Epithelial cell of prostate (primary cell): Measurements from ENCODE around the gene RASA2.
"Not testable (repeated sequence)": the region's sequence is repeated elsewhere in the genome, so short reads cannot be mapped to it uniquely, and the experiment has no call there.

ENCODE experiments used
- DNase-seq: peaks from one replicate; pipeline ENCODE4 v3.0.0-alpha.2; 2011; ENCODE audit warnings: low read depth, low spot score
- H3K27ac ChIP-seq: fragments of 450-650 bp; 2 replicates; pipeline ENCODE4 v1.5.1; 2017; ENCODE audit warnings: mild to moderate bottlenecking

RASA2 gene

DNA sequence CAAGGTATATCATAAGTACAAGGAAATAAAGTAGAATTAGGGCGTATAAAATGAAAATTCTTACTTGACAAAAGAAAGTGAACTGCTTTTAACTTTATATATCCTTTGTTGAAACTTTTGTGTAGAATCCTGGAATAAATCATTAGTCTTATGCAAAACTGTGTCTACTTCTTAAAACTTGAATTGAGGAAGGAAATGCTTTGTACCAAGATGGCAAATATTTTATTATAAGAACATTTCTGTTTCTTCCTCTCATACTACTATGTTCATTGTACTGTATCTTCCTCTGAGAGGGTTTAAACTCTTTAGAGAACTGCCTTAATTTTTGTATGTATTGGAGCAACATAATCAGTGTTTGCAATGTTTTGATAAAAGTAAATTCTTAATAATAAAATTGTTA lies 42.0 kb downstream of the RASA2 start:
- H3K27ac ChIP-seq = peak overlapping the region; percentile 78
- no peak for DNase-seq

DNA sequence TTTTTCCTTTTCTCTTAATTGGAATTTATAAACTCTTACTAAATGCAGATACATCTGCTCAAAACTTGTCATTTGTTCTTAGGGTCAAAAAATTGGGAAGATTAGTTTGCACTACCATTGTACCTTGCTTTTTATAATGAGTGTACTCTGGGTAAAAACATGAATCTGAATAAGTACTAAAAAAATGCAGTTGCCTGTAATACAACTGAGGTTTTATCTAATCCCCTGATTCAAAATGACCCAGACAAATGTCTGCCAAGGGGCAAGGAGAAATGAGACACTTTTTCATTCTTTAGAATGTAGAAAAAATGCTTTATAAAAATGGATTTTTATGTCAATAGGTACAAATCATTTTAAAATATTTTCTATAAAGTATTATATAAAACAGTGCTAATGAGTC lies 42.4 kb downstream of the RASA2 start:
- peak overlapping the region; percentile 78 for H3K27ac ChIP-seq
- DNase-seq = no peak

DNA sequence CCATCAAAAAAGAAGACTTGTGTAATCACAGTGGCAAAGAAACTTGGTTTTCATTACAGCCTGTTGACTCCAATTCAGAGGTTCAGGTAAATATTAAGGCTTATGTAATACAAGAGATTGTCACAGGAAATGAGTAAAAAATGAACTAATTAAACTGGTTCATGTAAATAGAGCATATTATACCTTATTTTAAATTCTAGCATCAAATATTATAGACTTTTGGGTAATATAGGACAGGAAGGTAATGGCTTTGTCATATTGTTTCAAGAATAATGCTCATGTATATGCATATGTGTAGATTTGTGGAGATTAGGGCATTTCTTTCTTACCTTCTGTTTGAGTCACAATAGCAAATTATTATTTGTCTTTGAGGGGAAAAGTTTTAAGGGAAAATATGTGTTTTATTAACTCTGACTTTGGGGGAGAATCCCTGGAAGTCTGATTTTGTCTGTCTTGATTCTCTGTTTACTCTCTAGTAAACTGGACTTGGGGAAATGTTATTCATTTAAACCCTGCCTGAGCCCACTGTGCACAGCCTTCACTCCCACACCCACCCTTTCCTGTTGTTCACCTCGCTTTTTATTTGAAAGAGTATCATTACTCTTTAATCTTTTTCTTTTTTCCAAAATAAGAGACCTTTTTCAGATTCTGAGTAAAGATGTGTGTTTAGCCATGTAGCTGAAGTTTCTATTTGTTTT lies 43.0 kb downstream of the RASA2 start:
- DNase-seq = no peak
- peak overlapping the region; percentile 78 for H3K27ac ChIP-seq

DNA sequence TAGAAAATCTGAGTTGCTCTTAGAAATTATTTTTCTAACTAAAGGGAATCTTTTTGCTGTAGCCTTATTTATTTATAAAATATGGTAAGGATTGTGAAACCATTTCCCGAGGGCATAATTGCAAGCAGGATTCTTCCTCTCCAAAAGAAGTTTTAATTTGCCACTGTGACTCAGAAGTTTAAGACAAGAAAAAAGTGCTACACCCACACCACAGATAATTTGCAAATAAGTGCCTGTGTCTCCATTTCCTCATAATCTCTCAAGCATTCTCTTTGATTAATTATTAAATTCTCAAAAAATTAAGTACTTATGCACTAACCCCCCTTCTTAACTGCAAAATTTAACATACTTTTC lies 43.6 kb downstream of the RASA2 start:
- H3K27ac ChIP-seq = peak overlapping the region; percentile 78
- DNase-seq = peak; percentile 33

DNA sequence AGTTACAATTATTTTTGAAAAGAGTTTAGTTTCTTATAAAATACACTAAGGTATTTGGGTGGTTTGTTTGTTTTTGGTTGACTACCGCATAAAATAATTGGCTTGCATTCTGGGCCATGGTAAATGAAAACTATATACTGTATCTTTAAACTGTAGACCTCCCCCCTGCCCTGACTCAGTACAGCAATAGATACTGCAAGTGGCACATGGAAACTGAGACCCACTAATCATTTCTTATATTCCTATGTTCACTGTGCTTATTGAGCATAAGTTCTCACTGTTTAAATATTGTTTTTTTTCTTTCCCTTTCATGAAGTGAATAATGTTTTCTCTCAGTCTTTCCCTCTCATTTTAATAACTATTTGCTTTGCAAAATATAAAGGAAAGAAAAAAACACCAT lies 45.8 kb downstream of the RASA2 start:
- peak overlapping the region; percentile 26 for H3K27ac ChIP-seq
- no peak for DNase-seq

DNA sequence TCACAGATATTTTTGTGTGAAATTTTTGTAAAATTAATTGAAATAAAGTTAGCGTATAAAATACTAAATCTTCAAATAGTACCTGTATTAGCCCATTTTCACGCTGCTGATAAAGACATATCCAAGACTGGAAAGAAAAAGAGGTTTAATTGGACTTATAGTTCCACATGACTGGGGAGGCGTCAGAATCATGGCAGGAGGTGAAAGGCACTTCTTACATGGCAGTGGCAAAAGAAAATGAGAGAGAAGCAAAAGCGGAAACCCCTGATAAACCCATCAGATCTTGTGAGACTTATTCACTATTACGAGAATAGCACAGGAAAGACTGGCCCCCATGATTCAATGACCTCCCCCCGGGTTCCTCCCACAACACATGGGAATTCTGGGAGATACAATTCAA lies 49.2 kb downstream of the RASA2 start:
- not testable (repeated sequence) for H3K27ac ChIP-seq, DNase-seq

DNA sequence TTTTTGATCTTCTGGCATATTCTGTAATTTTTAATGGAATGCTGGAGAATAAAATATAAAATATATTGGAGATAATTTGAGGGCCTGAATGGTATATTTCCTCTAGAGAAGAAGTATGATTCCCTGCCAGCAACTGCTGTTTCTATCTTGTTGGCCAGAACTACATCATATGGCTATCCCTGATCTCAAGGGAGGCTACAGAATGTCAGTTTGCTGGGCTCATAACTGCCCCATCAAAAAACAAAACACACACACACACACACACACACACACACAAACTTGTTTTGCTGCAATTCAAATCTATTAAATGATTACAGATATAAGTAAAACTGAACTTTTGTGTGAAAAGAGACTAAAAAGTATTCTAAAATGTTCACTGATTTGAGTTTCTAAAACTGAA lies 51.0 kb downstream of the RASA2 start:
- DNase-seq = no peak
- no peak overlapping the region for H3K27ac ChIP-seq

DNA sequence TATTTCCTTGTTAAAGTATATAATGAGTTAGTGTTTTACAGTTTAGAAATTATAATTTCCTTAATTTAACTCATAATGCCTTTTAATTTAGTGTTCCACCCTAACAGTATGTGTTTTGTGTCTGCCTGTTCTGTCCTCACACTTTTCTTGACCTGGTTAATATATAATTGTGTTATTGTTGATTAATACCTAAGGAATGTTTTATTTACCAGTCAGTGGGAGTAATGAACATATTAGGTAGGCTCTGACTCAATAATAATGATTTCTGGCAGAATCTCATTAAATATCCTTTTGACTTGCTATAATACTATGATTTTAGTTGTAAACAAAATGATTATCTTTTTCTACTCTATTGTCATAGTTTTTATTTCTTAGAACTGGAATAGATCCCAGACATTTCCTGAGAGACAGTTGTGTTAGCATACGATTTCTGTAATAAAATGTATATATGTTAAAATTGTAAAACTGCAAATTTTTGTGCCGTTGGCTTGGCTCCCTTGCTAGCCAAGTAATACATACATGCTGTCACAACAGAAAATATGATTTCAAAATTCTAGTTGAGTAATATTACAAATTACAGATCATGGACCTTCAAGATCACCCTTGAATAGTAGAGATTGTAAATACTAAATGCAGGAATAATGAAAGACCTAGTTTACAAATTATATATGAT lies 51.9 kb downstream of the RASA2 start:
- H3K27ac ChIP-seq = no peak overlapping the region
- DNase-seq = no peak

DNA sequence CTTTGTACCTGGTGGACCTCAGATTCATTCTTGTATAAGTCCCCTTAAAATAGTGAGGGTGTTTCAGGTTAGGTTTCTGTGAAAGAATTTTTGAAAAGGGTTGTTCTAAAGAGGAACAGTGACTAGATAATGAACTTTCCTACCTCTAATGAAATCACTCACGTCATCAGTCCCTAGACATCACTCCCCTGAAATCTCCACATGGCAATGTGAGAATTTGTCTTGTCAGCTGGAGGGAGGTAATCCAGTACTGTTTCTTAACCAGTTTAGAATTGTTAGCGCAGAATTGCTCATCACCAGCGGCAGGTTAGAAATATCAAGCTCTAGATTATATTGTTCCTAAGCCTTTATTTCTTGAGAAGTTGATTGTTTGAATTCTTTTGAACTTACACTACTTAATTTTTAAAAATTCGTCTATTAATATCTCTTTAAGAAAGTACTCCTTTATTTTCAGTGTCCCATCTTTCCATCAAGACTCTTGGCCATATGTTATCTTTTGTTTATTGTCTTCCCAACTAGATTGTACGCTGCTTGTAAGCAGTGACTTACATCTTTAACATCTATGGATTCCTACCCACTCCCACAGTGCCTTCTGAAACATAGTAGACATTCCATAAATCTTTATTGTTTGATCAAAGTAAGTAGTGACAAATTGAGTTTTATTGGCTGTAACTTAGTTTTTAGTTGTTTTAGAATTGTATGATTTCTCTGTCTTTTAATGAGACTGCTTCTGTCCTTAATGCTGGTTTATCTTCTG lies 52.8 kb downstream of the RASA2 start:
- no peak overlapping the region for H3K27ac ChIP-seq
- no peak for DNase-seq

DNA sequence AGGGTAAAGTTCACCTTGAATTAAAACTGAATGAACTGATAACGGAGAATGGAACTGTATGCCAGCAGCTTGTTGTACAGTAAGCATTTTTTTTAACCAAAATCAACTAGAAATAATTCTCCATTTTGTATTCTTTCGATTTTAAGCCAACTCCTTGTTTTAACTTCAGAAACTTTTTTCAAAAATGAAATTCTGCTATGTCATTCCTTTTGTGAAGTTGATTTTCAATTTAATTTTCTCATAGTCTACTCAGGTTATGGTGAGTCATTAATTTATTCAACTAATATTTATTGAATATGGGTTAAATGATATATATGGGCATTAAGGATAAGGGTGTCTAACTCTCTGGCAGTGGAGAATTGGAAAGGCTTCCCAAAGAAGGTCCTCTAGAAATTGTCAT lies 53.7 kb downstream of the RASA2 start:
- no peak overlapping the region for H3K27ac ChIP-seq
- no peak for DNase-seq

DNA sequence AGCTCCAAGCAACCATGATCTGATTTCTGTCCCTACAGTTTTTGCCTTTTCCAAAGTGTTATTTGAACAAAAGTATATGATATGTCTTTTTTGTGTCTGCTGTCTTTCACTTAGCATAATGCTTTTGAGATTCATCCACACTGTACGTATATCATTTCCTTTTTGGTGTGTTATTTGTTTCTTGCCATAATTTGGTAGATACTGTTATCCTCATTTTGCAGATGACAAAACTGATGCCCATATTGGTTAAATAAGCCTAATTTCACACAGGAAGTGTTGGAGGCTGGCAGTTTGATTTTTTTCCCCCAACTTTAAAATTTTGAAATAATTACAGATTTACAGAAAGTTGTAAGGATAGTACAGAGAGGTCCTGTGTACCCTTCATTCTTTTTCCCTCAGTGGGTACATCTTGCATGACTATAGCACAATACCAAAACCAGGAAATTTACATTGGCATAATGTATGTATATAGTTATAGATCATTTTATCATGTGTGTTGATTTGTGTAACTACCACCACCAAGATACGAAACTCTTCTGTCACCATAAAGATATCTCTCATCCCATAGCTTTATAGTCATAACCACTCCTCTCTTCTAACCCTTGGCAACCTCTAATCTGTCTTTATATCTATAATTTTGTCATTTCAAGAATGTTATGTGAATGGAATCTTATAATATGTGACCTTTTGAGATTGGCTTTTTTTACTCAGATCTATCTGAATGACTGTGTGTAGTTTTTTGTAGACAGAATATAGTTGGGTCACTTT lies 55.6 kb downstream of the RASA2 start:
- DNase-seq = no peak
- no peak overlapping the region for H3K27ac ChIP-seq

DNA sequence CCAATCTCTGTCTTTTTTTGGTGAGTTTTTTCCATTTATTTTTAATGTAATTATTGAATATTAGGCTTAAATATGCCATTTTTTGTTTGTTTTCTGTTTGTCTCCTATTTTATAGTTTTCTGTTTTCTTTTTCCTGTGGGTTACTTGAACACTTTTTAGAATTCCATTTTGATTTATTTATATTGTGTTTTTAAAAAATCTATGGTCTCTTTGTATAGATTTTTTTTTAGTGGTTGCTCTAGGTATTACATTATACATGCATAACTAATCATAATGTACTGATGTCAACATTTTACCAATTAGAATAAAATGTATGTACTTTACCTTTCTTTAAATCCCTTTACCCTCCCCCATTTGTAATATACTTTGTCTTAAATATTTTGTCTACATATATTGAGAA lies 56.2 kb downstream of the RASA2 start:
- H3K27ac ChIP-seq = no peak overlapping the region
- no peak for DNase-seq

DNA sequence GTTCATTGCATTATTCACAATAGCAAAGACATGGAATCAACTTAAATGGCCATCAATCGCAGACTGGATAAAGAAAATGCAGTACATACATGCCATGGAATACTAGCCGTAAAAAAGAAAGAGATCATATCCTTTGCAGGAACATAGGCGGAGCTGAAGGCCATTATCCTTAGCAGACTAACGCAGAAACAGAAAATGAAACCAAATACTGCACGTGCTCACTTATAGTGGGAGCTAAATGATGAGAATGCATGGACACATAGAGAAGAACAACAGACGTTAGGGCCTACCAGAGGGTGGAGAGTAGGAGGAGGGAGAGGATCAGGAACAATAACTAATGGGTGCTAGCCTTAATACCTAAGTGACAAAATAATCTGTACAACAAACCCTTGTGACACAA lies 57.9 kb downstream of the RASA2 start:
- H3K27ac ChIP-seq = no peak overlapping the region
- DNase-seq = no peak

DNA sequence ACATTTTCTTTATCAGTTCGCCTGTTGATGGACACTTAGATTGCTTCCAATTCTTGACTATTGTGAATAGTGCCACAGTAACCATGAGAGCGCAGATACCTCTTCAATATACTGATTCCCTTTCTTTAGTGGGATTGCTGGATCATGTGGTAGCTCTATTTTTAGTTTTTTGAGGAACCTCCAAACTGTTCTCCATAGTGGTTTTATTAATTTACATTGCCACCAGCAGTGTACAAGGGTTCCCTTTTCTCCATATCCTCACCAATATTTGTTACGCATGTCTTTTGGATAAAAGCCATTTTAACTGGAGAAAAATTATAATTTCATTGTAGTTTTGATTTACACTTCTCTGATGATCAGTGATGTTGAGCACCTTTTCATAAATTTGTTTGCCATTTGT lies 59.3 kb downstream of the RASA2 start:
- H3K27ac ChIP-seq = no peak overlapping the region
- no peak for DNase-seq

DNA sequence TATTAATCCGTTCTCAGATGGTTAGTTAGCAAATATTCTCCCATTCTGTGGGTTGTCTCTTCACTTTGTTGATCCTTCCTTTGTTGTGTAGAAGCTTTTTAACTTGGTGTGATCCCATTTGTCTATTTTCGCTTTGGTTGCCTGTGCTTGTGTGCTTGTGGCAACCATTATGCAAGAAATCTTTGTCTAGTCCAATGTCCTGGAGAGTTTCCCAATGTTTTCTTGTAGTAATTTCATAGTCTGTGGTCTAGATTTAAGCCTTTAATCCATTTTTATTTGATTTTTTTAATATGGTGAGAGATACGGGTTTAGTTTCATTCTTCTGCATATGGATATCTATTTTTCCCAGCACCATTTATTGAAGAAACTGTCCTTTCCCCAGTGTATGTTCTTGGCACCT lies 59.8 kb downstream of the RASA2 start:
- DNase-seq = no peak
- no peak overlapping the region for H3K27ac ChIP-seq

DNA sequence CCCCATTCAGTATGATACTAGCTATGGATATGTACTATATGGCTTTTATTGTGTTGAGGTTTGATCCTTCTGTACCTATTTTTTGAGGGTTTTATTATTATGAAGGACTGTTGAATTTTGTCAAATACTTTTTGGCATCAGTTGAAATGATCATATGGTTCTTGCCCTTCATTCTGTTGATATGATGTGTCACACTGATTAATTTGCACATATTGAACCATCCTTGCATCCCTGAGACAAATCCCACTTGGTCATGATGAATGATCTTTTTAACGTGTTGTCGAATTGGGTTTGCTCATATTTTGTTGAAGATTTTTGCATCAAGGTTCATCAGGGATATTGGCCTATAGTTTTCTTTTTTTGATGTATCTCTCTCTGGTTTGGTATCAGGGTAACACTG lies 61.0 kb downstream of the RASA2 start:
- no peak for DNase-seq
- H3K27ac ChIP-seq = no peak overlapping the region

DNA sequence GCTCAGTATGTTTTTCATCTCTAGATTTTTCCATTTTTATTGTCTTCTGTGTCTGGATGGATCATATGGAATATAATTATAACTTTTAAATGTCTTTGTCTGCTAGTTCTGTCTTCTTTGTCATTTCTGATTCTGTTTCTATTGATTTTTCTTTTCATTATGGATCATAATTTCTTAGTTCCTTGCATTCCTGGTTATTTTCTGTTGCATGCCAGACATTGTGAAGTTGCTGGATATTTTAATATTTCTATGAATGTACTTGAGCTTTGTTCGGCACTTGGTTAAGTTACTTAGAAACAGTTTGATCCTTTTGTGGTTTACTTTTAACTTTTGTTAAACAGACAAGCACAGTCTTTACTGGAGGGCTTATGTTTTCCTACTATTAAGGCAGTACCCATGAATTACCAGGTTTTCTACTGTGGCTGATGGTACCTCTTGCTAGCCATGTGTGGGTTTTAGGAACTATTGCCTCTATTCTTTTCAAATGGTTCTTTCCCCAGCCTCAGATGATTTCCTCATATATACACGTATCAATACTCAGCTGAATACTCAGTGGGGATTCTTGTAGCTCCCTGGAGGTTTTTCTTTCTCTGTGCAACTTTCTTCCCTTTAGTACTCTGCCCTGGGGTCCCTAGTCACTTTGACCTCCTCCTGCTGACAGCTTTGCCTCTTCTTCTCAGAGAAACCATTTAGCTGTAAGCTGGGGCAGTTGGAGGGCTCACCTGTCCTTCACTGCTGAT lies 64.3 kb downstream of the RASA2 start:
- DNase-seq = no peak
- no peak overlapping the region for H3K27ac ChIP-seq

DNA sequence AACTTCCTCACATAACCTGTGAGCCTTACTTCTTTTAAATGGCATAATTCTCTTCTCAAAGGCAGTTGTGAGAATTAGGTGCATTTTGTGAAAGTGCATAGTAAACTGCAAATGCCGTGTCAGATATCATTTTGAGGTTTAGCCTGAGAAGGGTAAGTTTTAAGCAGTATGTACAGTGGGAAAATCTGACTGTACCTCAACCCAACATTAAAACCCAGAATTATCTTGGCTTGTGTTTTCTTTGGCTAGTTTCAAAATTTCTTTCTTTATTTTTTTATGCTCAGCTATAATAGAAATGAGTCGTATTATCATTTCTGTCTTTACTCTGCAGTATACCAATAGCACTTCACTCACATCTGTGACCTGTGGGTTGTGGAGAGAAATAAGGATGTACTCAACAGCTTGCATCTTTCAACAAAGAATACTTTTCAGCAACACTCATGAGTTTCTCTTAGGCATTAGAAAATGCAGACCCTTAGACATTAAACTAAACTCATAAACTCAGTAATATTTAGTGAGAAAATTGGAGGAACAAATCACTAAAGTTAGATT lies 65.7 kb downstream of the RASA2 start:
- H3K27ac ChIP-seq = no peak overlapping the region
- DNase-seq = no peak

DNA sequence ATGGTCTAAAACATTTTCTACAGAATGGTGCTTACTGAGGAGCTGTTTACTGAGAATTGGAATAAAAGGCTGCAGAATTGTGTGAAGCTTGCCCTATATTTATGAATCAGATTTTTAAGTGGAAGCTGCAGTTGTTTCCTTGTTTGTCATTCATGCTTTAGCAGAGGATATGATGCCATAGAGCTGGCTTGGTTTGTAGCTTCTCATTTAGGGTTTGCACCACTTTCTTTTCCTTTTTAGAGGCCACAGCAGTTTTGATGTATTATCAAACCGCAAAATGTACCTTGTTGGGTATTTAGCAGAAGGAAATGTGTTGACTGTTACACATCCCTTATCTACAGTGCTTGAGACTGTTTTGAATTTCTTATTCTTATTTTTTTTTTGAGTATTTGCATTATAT lies 66.2 kb downstream of the RASA2 start:
- no peak for DNase-seq

DNA sequence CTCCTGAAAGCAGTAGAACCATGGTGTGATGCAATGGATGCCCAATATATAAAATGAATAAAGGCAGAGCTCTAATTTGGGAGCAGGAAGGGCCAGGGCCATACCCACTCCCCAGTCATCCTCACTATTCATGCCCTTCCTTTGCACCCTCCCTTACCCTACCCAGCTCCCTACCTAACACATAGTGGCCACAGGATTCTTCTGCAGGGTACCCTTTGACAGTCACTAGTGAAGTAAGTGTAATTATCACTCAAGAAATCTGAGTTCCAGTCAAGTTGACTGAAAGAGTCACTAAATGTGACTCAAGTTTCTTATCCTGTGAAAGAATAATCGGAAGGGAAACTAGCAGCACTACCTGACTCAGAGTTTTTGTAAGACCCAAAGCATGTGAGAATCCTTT lies 69.2 kb downstream of the RASA2 start:
- peak; percentile 10 for DNase-seq
- H3K27ac ChIP-seq = peak overlapping the region; percentile 26

More for the DNA sequence above, 66.2 kb downstream of the RASA2 start:
- no peak overlapping the region for H3K27ac ChIP-seq
